Measurements from ENCODE around the gene ADD2.

GRCh38 chr2:70648961-70649360, 119.0 kb downstream of the ADD2 start:
- TF ChIP-seq EZH2 (IDR thresholded peaks at IDR 0.05) (no peak), POLR2AphosphoS5 (IDR thresholded peaks at IDR 0.05; ENCODE audit: borderline replicate concordance, low read depth, low read length) (no peak), FOXP2 (optimal IDR thresholded peaks at IDR 0.05; ENCODE audit: control extremely low read depth, extremely low read length, insufficient read depth) (no peak)
